DND-41 (cell line): ENCODE results near the gene DPP6.

Source experiments
- CTCF ChIP-seq: IDR thresholded peaks from 2 replicates; pipeline ENCODE4 v1.5.1; 2012; ENCODE audit warnings: borderline replicate concordance, low read length, moderate library complexity, mild to moderate bottlenecking; ENCODE audit not compliant: poor library complexity, severe bottlenecking; ENCODE audit errors: extremely low read depth
- EZH2 ChIP-seq: IDR thresholded peaks from 3 replicates; pipeline ENCODE4 v1.6.1; 2012; ENCODE audit warnings: borderline replicate concordance, low read depth, mild to moderate bottlenecking, moderate library complexity, low read length, inconsistent platforms; ENCODE audit not compliant: severe bottlenecking

GRCh38 chr7:154860621-154861375, 808.6 kb downstream of the DPP6 start:
- no peak for TF ChIP-seq CTCF
- no peak for TF ChIP-seq EZH2
